K562 (cell line): Measurements from ENCODE around the gene PTK7. TPM values are rescaled to one million over a fixed set of nuclear protein-coding genes. Genes with fewer than 3 reads are reported as not detected.

Experiments used
- BRCA1 ChIP-seq, 2 experiments: fragments of 450-650 bp in 1 of 2; sonication (generic) in 1 of 2; formaldehyde crosslinking in 1 of 2; IDR thresholded peaks; 2 replicates each; pipeline versions ENCODE4 v1.5.0 to v1.6.1; 2017 to 2020; ENCODE audit warnings: mild to moderate bottlenecking in 1 of 2, missing genetic modification reagents in 1 of 2
- DPF2 ChIP-seq: fragments of 450-650 bp; IDR thresholded peaks from 2 replicates; pipeline ENCODE4 v1.6.1; 2016
- E4F1 ChIP-seq: fragments of 250-450 bp; sonication (Bioruptor Pico); IDR thresholded peaks from 2 replicates; pipeline ENCODE4 v1.5.0; 2021; ENCODE audit warnings: mild to moderate bottlenecking, borderline replicate concordance
- GTF3C2 ChIP-seq: IDR thresholded peaks from 3 replicates; pipeline ENCODE4 v1.6.1; 2011; ENCODE audit warnings: borderline replicate concordance, mild to moderate bottlenecking, moderate library complexity; ENCODE audit not compliant: insufficient read length; ENCODE audit errors: extremely low read depth
- JUND ChIP-seq, 2 experiments: IDR thresholded peaks; 2 replicates in 1 of 2; 3 replicates in 1 of 2; pipeline ENCODE4 v1.6.1; 2011; ENCODE audit warnings: borderline replicate concordance in 2 of 2, low read depth in 2 of 2, low read length in 2 of 2, improper control_type of control experiment in 1 of 2, missing biosample characterization in 1 of 2, missing genetic modification characterization in 1 of 2, missing genetic modification reagents in 1 of 2
- KDM5B ChIP-seq: fragments of 200-600 bp; sonication (generic); IDR thresholded peaks from 2 replicates; pipeline ENCODE4 v1.6.1; 2012; ENCODE audit warnings: low read depth, mild to moderate bottlenecking, moderate library complexity, low read length, control low read depth, inconsistent platforms; ENCODE audit not compliant: insufficient replicate concordance
- PCBP2 ChIP-seq: fragments of 200-400 bp; formaldehyde crosslinking; IDR thresholded peaks from 2 replicates; pipeline ENCODE4 v1.6.1; 2018; ENCODE audit warnings: low read length, low read depth, mild to moderate bottlenecking, moderate library complexity; ENCODE audit not compliant: poor library complexity, severe bottlenecking
- PHB ChIP-seq: fragments of 250-450 bp; sonication (Bioruptor Pico); IDR thresholded peaks from 2 replicates; pipeline ENCODE4 v1.5.0; 2021
- PRPF4 ChIP-seq: fragments of 200-400 bp; formaldehyde crosslinking; IDR thresholded peaks from one replicate; pipeline ENCODE4 v1.6.1; 2017; ENCODE audit warnings: low read length, low read depth, mild to moderate bottlenecking; ENCODE audit not compliant: insufficient read depth, poor library complexity, severe bottlenecking
- SAP30 ChIP-seq: fragments of 200-600 bp; sonication (generic); IDR thresholded peaks from 2 replicates; pipeline ENCODE4 v1.6.1; 2012; ENCODE audit warnings: borderline replicate concordance, low read depth, mild to moderate bottlenecking, moderate library complexity, low read length, control low read depth, inconsistent platforms; ENCODE audit not compliant: insufficient read depth, poor library complexity, severe bottlenecking
- SNAPC5 ChIP-seq: fragments of 250-450 bp; sonication (Bioruptor Pico); IDR thresholded peaks from 2 replicates; pipeline ENCODE4 v1.8.0; 2021; ENCODE audit warnings: moderate library complexity, mild to moderate bottlenecking, inconsistent platforms
- ZBTB2 ChIP-seq: fragments of 450-650 bp; IDR thresholded peaks from 2 replicates; pipeline ENCODE4 v1.6.1; 2016; ENCODE audit warnings: antibody characterized with exemption
- ZFX ChIP-seq: sonication (generic); formaldehyde crosslinking; IDR thresholded peaks from 2 replicates; pipeline ENCODE4 v1.8.0; 2022; ENCODE audit warnings: mild to moderate bottlenecking, missing genetic modification reagents, moderate library complexity
- ZNF134 ChIP-seq: fragments of 250-450 bp; sonication (Bioruptor Pico); conservative IDR thresholded peaks from 2 replicates; pipeline ENCODE4 v1.4.0; 2020
- ZNF253 ChIP-seq: fragments of 250-450 bp; sonication (Bioruptor Pico); conservative IDR thresholded peaks from 2 replicates; pipeline ENCODE4 v1.6.1; 2021; ENCODE audit warnings: mild to moderate bottlenecking
- ZNF263 ChIP-seq: sonication (generic); formaldehyde crosslinking; IDR thresholded peaks from 2 replicates; pipeline ENCODE4 v1.8.0; 2022; ENCODE audit warnings: mild to moderate bottlenecking, missing genetic modification reagents, borderline replicate concordance
- ZNF644 ChIP-seq: fragments of 200-800 bp; sonication (Bioruptor generic); IDR thresholded peaks from 2 replicates; pipeline ENCODE4 v1.6.1; 2016; ENCODE audit warnings: low read depth, missing genetic modification characterization, missing compliant biosample characterization
- polyA plus RNA-seq, 8 experiments: library from polyadenylated mRNA; depleted of rRNA in 4 of 8; stranded (reverse) in 5 of 8; unstranded in 3 of 8; fragments of >200 nt; fragmentation: Nextera tagmentation in 2 of 8; fragmentation: Illumina TruSeq in 1 of 8; extraction: Ambion mirVana in 2 of 8; extraction: Trizol in 1 of 8; gene quantifications; 2 replicates each; pipeline versions ENCODE4 v1.2.1 to v1.2.3, GENCODE V29; 2011 to 2014; ENCODE audit warnings: inconsistent platforms in 1 of 8, missing spikeins in 1 of 8
- total RNA-seq, 7 experiments: library from RNA; depleted of rRNA in 6 of 7; stranded (reverse); fragments of >200 nt in 6 of 7; fragmentation: Illumina TruSeq in 2 of 7; extraction: Trizol in 2 of 7; gene quantifications; 2 replicates each; pipeline versions ENCODE4 v1.2.1 to v1.2.3, GENCODE V29; 2011 to 2021; ENCODE audit warnings: low replicate concordance in 1 of 7

The PTK7 gene
- total and polyA plus RNA-seq, 9 of the 15 experiments (the other 6 are each of a cell fraction or from before 2014, with no cell fraction given) = 0.20 to 6.8 (median 4.2) TPM

GRCh38 chr6:43053545-43054205 lies 22.4 kb upstream of the PTK7 start, which contains the start of gene CUL7 (continued):
- TF ChIP-seq ZBTB2 (peak; percentile 34; the same call in 1 of the 2 replicates), JUND (IDR thresholded peaks at IDR 0.05; ENCODE audit: borderline replicate concordance, low read depth, low read length) (peak; percentile 76), JUND (tag; IDR thresholded peaks at IDR 0.05; ENCODE audit: borderline replicate concordance, low read depth, low read length) (peak; percentile 47; the same call in 1 of the 3 replicates), ZNF644 (tag) (no peak; the same call in 1 of the 2 replicates), PCBP2 (no peak), DPF2 (peak; percentile 85), KDM5B (peak; percentile 88), PRPF4 (no peak), SAP30 (no peak), PHB (CRISPR knock-in tag) (peak; percentile 94; the same call in 1 of the 2 replicates), ZFX (peak; percentile 97), E4F1 (CRISPR knock-in tag) (peak; percentile 76; the same call in 1 of the 2 replicates), ZNF134 (peak; percentile 58; the same call in 1 of the 2 replicates), BRCA1 (IDR thresholded peaks at IDR 0.05) (no peak), BRCA1 (CRISPR knock-in tag; IDR thresholded peaks at IDR 0.05) (no peak), ZNF263 (CRISPR knock-in tag) (peak; percentile 85), SNAPC5 (CRISPR knock-in tag) (no peak), ZNF253 (peak; percentile 51; the same call in 1 of the 2 replicates), GTF3C2 (no peak)
